Endothelial cell of umbilical vein (primary cell): ENCODE data around the gene MOB3B.

Experiments used
- CTCF ChIP-seq, 2 donors: IDR thresholded peaks; 1 replicate in 1 of 2; 2 replicates in 1 of 2; pipeline ENCODE4 v1.5.1; 2011; ENCODE audit warnings: low read length in 2 of 2, mild to moderate bottlenecking in 2 of 2, moderate library complexity in 2 of 2, control low read depth in 1 of 2, inconsistent platforms in 1 of 2, low read depth in 1 of 2; ENCODE audit not compliant: insufficient read depth in 1 of 2; ENCODE audit errors: extremely low read depth in 1 of 2
- EZH2 ChIP-seq: IDR thresholded peaks from 2 replicates; pipeline ENCODE4 v1.6.1; 2012; ENCODE audit warnings: borderline replicate concordance, low read depth, mild to moderate bottlenecking, moderate library complexity, low read length, inconsistent platforms; ENCODE audit not compliant: severe bottlenecking
- FOS ChIP-seq: IDR thresholded peaks from 2 replicates; pipeline ENCODE4 v1.6.1; 2011; ENCODE audit warnings: mild to moderate bottlenecking, low read length, moderate library complexity, borderline replicate concordance; ENCODE audit not compliant: insufficient read depth
- GATA2 ChIP-seq: IDR thresholded peaks from 2 replicates; pipeline ENCODE4 v1.7.0; 2011; ENCODE audit warnings: low read depth, mild to moderate bottlenecking, moderate library complexity, mixed read lengths, low read length; ENCODE audit not compliant: insufficient read length, insufficient read depth
- JUN ChIP-seq: IDR thresholded peaks from 2 replicates; pipeline ENCODE4 v1.6.1; 2011; ENCODE audit warnings: borderline replicate concordance, low read depth; ENCODE audit not compliant: insufficient read length, insufficient read depth
- MYC ChIP-seq: IDR thresholded peaks from one replicate; pipeline ENCODE4 v1.6.1; 2011; ENCODE audit warnings: mild to moderate bottlenecking, low read depth, low read length
- POLR2A ChIP-seq: IDR thresholded peaks from 2 replicates; pipeline ENCODE4 v1.6.1; 2012; ENCODE audit warnings: low read depth, mild to moderate bottlenecking, control low read depth, low read length
- POLR2AphosphoS5 ChIP-seq: IDR thresholded peaks from 2 replicates; pipeline ENCODE4 v1.6.1; 2012; ENCODE audit warnings: low read depth, mild to moderate bottlenecking, control low read depth, low read length, moderate library complexity; ENCODE audit not compliant: insufficient read depth

- no peak for TF ChIP-seq GATA2
- no peak for TF ChIP-seq POLR2A
- TF ChIP-seq POLR2AphosphoS5: no peak
- no peak for TF ChIP-seq CTCF (IDR thresholded peaks at IDR 0.05; ENCODE audit: extremely low read depth in 1 of 2, insufficient read depth in 1 of 2, low read depth in 1 of 2, low read length in 2 of 2)
- no peak for TF ChIP-seq JUN
- no peak for TF ChIP-seq EZH2
- no peak for TF ChIP-seq MYC
- no peak for TF ChIP-seq FOS
Observed at GRCh38 chr9:27358007-27358406, 171.6 kb downstream of the MOB3B start.
